GM12891 (cell line): ENCODE measurements around the gene CTNND2.
"Not testable (repeated sequence)": the region's sequence is repeated elsewhere in the genome, so short reads cannot be mapped to it uniquely, and the experiment has no call there.

Experiments used
- DNase-seq: peaks from one replicate; pipeline ENCODE4 v3.0.0; 2011; ENCODE audit warnings: low spot score; ENCODE audit not compliant: insufficient read length
- FAIRE-seq: peaks from 2 replicates; lab custom pipeline; 2011; peaks lifted over from hg19 to GRCh38; lab: Jason Lieb, UNC
- PAX5 ChIP-seq: IDR thresholded peaks from 2 replicates; pipeline ENCODE4 v1.6.1; 2011; ENCODE audit warnings: low read length, moderate library complexity, mild to moderate bottlenecking; ENCODE audit not compliant: insufficient read depth, severe bottlenecking
- POLR2A ChIP-seq: IDR thresholded peaks from 2 replicates; pipeline ENCODE4 v1.6.1; 2011; ENCODE audit warnings: low read depth, low read length, control low read depth
- POLR2AphosphoS5 ChIP-seq: IDR thresholded peaks from 2 replicates; pipeline ENCODE4 v1.6.1; 2011; ENCODE audit warnings: low read depth, low read length, control low read depth
- POU2F2 ChIP-seq: IDR thresholded peaks from 2 replicates; pipeline ENCODE4 v1.6.1; 2011; ENCODE audit warnings: low read depth, mild to moderate bottlenecking, control low read depth, low read length, moderate library complexity
- SPI1 ChIP-seq: IDR thresholded peaks from 2 replicates; pipeline ENCODE4 v1.6.1; 2011; ENCODE audit warnings: low read depth, low read length, control low read depth
- TAF1 ChIP-seq: IDR thresholded peaks from 2 replicates; pipeline ENCODE4 v1.6.1; 2011; ENCODE audit warnings: low read depth, low read length, control low read depth

CTNND2 gene

GRCh38 chr5:11655681-11656080 is 248.6 kb downstream of the CTNND2 start:
- FAIRE-seq (no peak), DNase-seq (no peak)
- TF ChIP-seq PAX5 (no peak), TAF1 (no peak), POLR2A (no peak), POLR2AphosphoS5 (no peak), SPI1 (no peak), POU2F2 (no peak)

DNA sequence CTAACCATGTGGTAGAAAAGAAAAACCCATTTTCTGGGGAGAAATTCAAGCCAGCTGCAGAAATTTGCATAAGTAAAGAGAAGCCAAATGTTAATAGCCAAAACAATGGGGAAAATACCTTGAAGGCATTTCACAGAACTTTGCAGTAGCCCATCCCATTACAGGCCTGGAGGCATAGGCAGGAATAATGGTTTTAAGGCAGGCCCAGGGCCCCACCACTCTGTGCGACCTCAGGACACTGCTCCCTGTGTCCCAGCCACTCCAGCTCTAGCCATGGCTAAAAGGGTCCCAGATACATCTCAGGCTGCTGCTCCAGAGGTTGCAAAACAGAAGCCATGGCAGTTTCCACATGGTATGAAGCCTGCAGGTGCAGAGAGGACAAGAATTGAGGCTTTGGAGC is 253.3 kb downstream of the CTNND2 start:
- DNase-seq (no peak), FAIRE-seq (no peak)
- TF ChIP-seq TAF1 (no peak), SPI1 (no peak), POU2F2 (no peak), POLR2A (no peak), PAX5 (no peak), POLR2AphosphoS5 (no peak)

- FAIRE-seq = no peak
- no peak for DNase-seq
- TF ChIP-seq TAF1 (no peak), SPI1 (no peak), POU2F2 (no peak), PAX5 (no peak), POLR2AphosphoS5 (no peak), POLR2A (no peak)
Measured at GRCh38 chr5:11646141-11646540, 258.1 kb downstream of the CTNND2 start.

- FAIRE-seq (no peak), DNase-seq (no peak)
- TF ChIP-seq POLR2AphosphoS5 (no peak), TAF1 (no peak), POU2F2 (no peak), SPI1 (no peak), POLR2A (no peak), PAX5 (no peak)
Measured at GRCh38 chr5:11642438-11642837, 261.8 kb downstream of the CTNND2 start.

- DNase-seq (no peak), FAIRE-seq (no peak)
- TF ChIP-seq POLR2A (no peak), POU2F2 (no peak), TAF1 (no peak), PAX5 (no peak), SPI1 (no peak)
Measured at GRCh38 chr5:11640158-11640873, 263.9 kb downstream of the CTNND2 start.

- FAIRE-seq (no peak), DNase-seq (no peak)
- TF ChIP-seq SPI1 (no peak), POU2F2 (no peak), POLR2A (no peak), POLR2AphosphoS5 (no peak), PAX5 (no peak), TAF1 (no peak)
Measured at GRCh38 chr5:11622785-11623184, 281.5 kb downstream of the CTNND2 start.

GRCh38 chr5:11620172-11620571 is 284.1 kb downstream of the CTNND2 start:
- TF ChIP-seq POLR2A = no peak
- TF ChIP-seq POLR2AphosphoS5 = no peak
- TF ChIP-seq SPI1 = no peak
- no peak for TF ChIP-seq TAF1
- DNase-seq (no peak), FAIRE-seq (no peak)

DNA sequence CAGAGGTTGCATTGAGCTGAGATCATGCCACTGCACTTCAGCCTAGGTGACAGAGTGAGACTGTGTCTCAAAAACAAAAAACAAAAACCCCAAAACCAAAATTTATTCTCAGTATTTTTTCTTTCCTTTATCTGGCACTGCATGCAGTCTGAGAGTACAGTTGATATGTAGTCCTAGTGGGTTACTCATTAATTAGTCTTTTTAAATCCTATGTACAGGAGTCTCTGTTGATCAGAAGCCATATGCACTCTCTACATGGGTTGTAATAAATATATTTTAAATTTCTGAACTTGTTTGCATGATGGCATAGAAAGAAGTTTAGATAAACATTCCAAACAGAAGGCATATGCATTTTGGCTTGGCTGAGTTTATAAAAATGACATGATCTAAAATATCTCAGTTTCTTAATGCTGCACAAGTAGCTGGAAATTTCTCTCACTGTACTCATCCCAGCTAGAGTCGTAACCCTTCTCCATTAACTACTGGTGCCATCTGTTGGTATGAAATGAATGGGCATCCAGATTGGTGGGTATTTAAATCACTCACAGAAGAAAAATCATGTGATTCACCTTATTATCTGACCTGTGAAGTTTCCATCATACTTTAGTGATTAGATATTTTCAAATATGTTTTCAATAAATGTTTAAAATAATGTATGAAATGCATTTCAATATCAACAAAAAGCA is 284.8 kb downstream of the CTNND2 start:
- no peak for FAIRE-seq

GRCh38 chr5:11617080-11617479 is 287.2 kb downstream of the CTNND2 start:
- FAIRE-seq (no peak), DNase-seq (no peak)
- TF ChIP-seq POLR2AphosphoS5 (no peak), POU2F2 (no peak), SPI1 (no peak), TAF1 (no peak), POLR2A (no peak), PAX5 (no peak)

More for the DNA sequence above, 284.8 kb downstream of the CTNND2 start:
- TF ChIP-seq PAX5 = no peak
- TF ChIP-seq POU2F2 = no peak
- no peak for TF ChIP-seq TAF1
- TF ChIP-seq POLR2A = no peak
- DNase-seq = no peak

- not testable (repeated sequence) for DNase-seq, FAIRE-seq
Measured at GRCh38 chr5:11616624-11617023, 287.6 kb downstream of the CTNND2 start.

GRCh38 chr5:11611011-11611410 is 293.2 kb downstream of the CTNND2 start:
- FAIRE-seq = no peak
- TF ChIP-seq POLR2A (no peak), SPI1 (no peak), TAF1 (no peak), PAX5 (no peak), POLR2AphosphoS5 (no peak), POU2F2 (no peak)
- DNase-seq = no peak
